AG08396 (cell line): ENCODE measurements around the gene BORCS8.
"Not testable (repeated sequence)": the region's sequence is repeated elsewhere in the genome, so short reads cannot be mapped to it uniquely, and the experiment has no call there.

Experiments used
- DNase-seq: peaks from one replicate; pipeline ENCODE4 v3.0.0; 2012; ENCODE audit warnings: low spot score, mixed read lengths

BORCS8 gene

DNA sequence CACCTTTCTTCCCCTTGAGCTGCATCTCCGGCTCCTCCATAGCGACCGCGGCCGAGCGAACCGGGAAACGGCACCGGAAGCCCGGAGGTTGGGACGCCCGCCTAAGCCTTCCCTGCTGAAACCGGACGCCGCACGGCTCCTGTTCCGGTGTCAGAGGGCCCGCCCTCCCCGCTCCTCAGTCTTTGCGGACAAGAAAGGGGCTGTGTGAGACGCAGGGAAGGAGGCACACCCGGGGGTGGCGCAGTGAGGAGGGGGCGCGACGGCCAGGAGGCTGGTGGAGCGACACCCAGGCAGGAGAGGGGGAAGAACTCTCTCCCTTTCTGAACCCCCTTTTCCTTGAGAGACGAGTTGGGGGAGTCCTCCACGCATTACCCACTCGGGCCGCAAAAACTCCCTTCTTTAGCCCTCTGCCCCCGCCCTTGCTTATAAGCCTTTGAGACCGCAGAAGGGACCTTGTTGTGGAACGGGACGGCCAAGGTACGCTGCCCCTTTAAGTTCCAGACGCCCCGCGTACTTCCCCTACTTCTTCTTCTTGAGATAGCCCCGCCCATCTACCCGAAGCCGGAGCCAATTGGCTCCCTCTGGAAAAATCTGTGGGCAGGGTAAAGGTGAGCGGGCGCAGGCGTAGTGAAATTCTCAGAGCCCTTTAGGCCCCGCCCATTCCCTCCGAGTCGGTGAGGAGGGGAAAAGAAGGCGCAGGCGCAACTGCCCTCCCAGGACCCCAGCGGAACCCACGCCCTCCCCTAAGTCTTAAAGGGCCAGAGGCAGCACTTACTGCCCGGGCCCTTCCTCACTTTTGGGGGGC lies at the start of gene BORCS8, which contains the start of gene RFXANK:
Gene BORCS8, minus strand, starts transcription at position 75 of the 805 bp plus-strand sequence. Its CDS starts 35 bp downstream, at position 40.
Gene RFXANK, plus strand, starts transcription at position 181 of the 805 bp plus-strand sequence. CDS start 1,689 bp downstream, outside the sequence.
- peak; percentile 98 for DNase-seq

DNA sequence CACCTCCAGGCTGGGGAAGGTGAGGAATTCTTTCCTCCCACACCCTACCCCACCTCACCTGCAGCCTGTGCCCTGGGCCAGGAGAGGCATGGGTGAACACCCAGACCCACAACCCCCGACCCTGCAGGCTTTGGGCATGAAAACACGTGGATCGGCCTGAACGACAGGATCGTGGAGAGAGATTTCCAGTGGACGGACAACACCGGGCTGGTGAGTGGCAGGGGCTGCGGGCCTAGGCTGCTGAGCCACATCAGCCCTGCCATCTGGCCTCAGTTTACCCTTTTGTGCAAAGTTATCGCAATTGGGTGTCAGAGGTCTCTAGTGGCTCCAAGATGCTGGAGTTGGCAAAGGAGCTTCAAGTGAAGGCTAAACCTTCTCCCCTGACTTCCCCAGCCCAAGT lies 48.5 kb upstream of the BORCS8 start:
- DNase-seq, result no peak

DNA sequence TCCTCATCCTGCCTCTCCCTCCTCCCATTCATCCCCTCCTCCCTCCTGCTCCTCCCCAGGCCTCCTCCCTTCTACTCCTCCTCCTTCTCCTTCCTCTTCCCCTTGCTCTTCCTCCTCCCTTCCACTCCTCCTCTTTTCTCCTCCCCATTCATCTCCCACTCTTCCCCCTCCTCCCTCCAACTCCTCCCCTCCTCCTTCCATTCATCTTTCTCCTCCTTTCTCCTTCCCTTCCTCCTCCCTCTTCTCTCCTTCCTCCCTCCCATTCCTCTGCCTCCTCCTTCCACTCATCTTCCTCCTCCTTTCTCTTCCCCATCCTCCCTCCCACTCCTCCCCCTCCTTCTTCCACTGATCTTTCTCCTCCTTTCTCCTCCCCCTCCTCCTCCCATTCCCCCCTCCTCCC lies 47.7 kb upstream of the BORCS8 start:
- DNase-seq, result no peak

- no peak for DNase-seq
These were observed 46.4 kb upstream of the BORCS8 start for GRCh38 chr19:19238126-19238894.

DNA sequence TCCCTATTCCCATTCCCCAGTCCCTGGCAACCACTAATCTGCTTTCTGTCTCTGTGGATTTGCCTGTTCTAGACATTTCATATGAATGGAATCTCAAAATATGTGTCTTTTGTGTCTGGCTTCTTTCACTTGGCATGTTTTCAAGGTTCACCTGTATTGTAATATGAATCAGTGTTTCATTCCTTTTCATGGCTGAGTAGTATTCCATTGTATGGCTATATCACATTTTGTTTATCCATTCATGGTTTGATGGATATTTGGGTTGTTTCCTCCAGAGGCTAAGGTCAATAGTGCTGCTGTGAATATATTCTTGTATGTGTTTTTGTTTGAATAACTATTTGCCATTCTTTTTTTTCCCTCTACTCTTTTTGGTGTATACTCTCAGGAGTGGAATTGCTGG lies 44.2 kb upstream of the BORCS8 start:
- no peak for DNase-seq

- no peak for DNase-seq
These were observed 42.4 kb upstream of the BORCS8 start for GRCh38 chr19:19234220-19234816.

DNA sequence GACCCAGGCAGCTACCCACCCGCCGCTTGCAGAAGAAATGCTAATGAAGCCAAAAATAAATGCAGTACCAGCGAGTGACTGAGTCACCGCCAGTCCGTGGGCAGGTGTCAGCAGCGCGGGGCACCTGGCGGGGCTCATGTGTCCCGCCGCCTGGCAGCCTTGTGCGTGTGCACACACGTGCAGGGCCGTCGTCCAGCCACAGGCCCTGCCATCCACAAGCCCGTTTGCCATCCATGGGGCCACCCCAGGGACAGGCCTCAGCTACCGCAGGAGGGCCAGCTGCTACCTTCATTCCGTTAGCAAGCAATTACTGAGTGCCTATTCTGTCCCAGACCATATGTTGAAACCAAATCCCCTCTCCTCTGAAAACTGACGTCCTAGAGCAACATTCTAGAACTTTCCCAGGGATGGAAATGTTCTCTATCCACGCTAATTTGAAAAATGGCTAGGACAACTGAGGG lies 40.3 kb upstream of the BORCS8 start:
- DNase-seq, result no peak

DNA sequence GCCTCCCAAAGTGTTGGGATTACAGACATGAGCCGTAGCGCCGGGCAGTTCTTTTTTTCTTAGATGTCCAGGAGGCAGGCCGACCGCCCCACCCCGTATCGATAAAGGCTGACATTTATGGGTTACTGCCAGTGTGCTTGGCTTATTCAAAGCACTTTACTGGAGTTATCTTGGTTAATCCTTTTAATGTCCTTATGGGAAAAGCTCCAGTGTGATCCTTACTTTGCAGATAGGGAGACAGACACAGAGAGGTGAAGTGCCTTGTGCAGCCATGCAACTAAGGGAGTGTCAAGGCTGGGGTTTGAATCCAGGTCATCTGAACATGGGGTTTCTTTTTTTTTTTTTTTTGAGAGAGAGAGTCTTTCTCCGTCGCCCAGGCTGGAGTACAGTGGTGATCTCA lies 39.0 kb upstream of the BORCS8 start:
- DNase-seq, result no peak

DNA sequence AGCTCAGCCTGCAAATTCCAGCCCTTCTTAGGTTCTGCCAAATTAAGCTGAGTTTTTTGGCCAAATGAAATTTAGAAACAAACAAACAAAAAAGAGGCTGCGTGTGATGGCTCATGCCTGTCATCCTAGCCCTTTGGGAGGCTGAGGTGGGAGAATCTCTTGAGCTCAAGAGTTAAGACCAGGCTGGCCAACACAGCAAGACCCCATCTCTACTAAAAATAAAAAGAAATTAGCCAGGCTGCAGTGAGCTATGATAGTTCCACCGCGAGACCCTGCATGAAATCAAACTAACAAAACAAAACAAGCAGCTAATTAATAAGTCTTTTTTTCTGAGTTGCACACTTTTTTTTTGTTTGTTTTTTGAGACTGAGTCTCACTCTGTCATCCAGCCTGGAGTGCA lies 37.7 kb upstream of the BORCS8 start:
- no peak for DNase-seq

DNA sequence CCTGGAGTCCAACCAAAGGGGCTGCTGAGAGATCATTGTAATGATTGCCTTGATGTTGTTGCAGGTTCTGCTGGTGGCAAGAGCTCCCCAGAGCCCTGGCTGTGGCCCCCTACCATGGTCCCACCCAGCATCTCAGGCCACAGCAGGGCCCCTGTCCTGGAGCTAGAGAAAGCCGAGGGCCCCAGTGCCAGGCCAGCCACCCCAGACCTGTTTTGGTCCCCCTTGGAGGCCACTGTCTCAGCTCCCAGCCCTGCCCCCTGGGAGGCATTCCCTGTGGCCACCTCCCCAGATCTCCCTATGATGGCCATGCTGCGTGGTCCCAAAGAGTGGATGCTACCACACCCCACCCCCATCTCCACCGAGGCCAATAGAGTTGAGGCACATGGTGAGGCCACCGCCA lies 35.3 kb upstream of the BORCS8 start:
- DNase-seq, result no peak

DNA sequence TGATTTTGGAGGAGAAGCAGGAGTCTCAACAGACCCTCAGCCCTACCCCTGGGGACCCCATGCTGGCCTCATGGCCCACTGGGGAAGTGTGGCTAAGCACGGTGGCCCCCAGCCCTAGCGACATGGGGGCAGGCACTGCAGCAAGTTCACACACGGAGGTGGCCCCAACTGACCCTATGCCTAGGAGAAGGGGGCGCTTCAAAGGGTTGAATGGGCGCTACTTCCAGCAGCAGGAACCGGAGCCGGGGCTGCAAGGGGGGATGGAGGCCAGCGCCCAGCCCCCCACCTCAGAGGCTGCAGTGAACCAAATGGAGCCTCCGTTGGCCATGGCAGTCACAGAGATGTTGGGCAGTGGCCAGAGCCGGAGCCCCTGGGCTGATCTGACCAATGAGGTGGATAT lies 34.7 kb upstream of the BORCS8 start:
- DNase-seq, result no peak

- no peak for DNase-seq
These were observed 34.3 kb upstream of the BORCS8 start for GRCh38 chr19:19226204-19226603.

DNA sequence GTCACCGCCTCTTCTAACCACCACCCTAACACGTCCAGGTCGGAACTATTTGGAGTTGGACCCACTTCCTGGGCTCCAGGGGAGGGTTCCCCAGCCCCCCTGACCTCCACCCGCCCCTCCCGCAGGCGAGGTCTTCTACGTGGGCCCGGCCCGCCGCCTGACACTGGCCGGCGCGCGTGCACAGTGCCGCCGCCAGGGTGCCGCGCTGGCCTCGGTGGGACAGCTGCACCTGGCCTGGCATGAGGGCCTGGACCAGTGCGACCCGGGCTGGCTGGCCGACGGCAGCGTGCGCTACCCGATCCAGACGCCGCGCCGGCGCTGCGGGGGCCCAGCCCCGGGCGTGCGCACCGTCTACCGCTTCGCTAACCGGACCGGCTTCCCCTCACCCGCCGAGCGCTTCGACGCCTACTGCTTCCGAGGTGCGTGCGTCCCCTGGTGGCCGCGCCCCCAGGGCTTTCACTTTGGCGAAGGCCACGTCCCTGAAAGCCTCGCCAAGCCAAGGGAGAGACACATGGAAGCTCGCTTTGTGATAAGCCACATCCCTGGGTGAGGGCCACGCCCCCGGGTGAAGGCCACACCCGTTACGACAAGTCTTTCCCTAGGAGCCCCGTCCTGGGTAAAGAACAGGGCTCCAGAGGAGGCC lies 33.0 kb upstream of the BORCS8 start:
- DNase-seq, result peak; percentile 89

GRCh38 chr19:19224150-19224851 lies 32.3 kb upstream of the BORCS8 start:
- no peak for DNase-seq

DNA sequence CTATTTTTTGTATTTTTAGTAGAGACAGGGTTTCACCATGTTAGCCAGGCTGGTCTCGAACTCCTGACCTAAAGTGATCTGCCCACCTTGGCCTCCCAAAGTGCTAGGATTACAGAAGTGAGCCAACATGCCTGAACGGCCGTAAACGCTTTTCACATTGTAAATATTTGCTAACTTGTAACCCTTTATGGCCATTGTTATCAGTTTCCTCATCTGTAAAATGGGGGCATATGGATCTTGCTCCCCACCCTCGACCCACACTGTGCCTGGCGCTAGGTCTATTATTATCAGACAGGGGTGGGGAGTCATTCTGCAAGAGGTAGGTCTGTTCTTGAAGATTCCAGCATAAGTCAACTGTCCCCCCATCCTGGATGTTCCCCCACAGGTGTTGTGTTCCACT lies 31.7 kb upstream of the BORCS8 start:
- no peak for DNase-seq

GRCh38 chr19:19223060-19223459 lies 31.1 kb upstream of the BORCS8 start:
- no peak for DNase-seq

GRCh38 chr19:19221000-19221399 lies 29.0 kb upstream of the BORCS8 start:
- not testable (repeated sequence) for DNase-seq

- DNase-seq, result no peak
These were observed 27.0 kb upstream of the BORCS8 start for GRCh38 chr19:19218911-19219310.

DNA sequence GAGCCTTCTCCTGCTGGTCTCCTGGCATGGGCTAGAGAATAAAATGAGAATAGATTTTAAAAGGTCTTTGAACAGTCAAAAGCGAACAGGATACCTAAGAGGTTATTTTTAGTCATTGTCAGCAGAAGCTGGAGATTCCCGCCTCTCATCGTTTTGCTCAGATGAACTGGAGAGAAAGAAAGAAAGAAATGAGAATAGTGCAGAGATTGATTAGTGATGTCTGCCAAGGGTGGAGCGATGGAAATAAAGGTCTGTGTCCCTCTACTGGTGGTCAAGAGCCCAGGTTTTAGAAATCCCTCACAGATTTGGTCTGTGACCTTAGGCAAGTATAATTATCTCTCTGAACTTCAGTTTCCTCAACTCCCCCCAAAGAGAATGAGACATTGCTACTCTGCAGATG lies 25.1 kb upstream of the BORCS8 start:
- no peak for DNase-seq

- DNase-seq, result no peak
These were observed 23.8 kb upstream of the BORCS8 start for GRCh38 chr19:19215792-19216191.

GRCh38 chr19:19214892-19215291 lies 22.9 kb upstream of the BORCS8 start:
- DNase-seq, result peak; percentile 68

GRCh38 chr19:19214159-19214490 lies 22.2 kb upstream of the BORCS8 start:
- DNase-seq, result no peak
